BJ (cell line): Measurements from ENCODE around the gene IL1RAPL1. TPM values are rescaled to one million over a fixed set of nuclear protein-coding genes. Genes with fewer than 3 reads are reported as not detected.
A peak's percentile ranks its signal among the peaks of the same experiment; 100 is the strongest.
"Not testable (repeated sequence)": the region's sequence is repeated elsewhere in the genome, so short reads cannot be mapped to it uniquely, and the experiment has no call there.

ENCODE experiments used
- CTCF ChIA-PET: fragments of 350-600 bp; formaldehyde crosslinking; extraction: SDS; loops from one replicate; lab custom pipeline; 2021; ENCODE audit warnings: antibody characterized with exemption, inconsistent platforms; lab: Yijun Ruan, JAX
- POLR2A ChIA-PET: fragments of 300-600 bp; sonication (Branson Sonifier 250); formaldehyde crosslinking; extraction: SDS; loops from one replicate; lab custom pipeline; 2021; ENCODE audit warnings: antibody characterized with exemption; lab: Charles Lee
- DNase-seq: peaks from one replicate; pipeline ENCODE4 v3.0.0-alpha.2; 2011; ENCODE audit warnings: low read depth
- H3K27me3 ChIP-seq: 2 replicates; pipeline ENCODE4 v1.6.0; 2011; ENCODE audit warnings: low read length; ENCODE audit not compliant: control insufficient read depth, insufficient read depth
- H3K36me3 ChIP-seq: 2 replicates; pipeline ENCODE4 v1.5.1; 2011; ENCODE audit warnings: low read length; ENCODE audit not compliant: control insufficient read depth, insufficient read depth
- H3K4me3 ChIP-seq: 2 replicates; pipeline ENCODE4 v1.5.1; 2011; ENCODE audit warnings: low read depth, mild to moderate bottlenecking, control low read depth, low read length
- CTCF ChIP-seq: IDR thresholded peaks from 2 replicates; pipeline ENCODE4 v1.5.1; 2011; ENCODE audit warnings: low read depth, mild to moderate bottlenecking, control low read depth, inconsistent platforms, low read length, moderate library complexity; ENCODE audit not compliant: insufficient read depth
- polyA plus RNA-seq: library from polyadenylated mRNA; depleted of rRNA; stranded (reverse); fragments of >200 nt; gene quantifications from 2 replicates; pipeline ENCODE4 v1.2.3, GENCODE V29; 2011

IL1RAPL1 gene
- polyA plus RNA-seq, 1 experiment = 0.02 TPM

GRCh38 chrX:29090811-29091210 lies 503.6 kb downstream of the IL1RAPL1 start:
- ChIA-PET CTCF (no interaction called here), POLR2A (no interaction called here)
- DNase-seq = no peak
- H3K4me3 ChIP-seq = no peak overlapping the region
- no peaks in the 10 kb centered on the region for H3K27me3 ChIP-seq
- H3K36me3 ChIP-seq = no peaks in the 10 kb centered on the region
- TF ChIP-seq CTCF = peak; percentile 11; the same call in 1 of the 2 replicates

- no peak for TF ChIP-seq CTCF
- CTCF ChIA-PET = no interaction called here
- POLR2A ChIA-PET = no interaction called here
- H3K27me3 ChIP-seq = no peaks in the 10 kb centered on the region
- H3K36me3 ChIP-seq = no peaks in the 10 kb centered on the region
- no peak for DNase-seq
- H3K4me3 ChIP-seq = no peak overlapping the region
Measured at GRCh38 chrX:29107231-29107630, 520.0 kb downstream of the IL1RAPL1 start.

GRCh38 chrX:29110041-29110440 lies 522.8 kb downstream of the IL1RAPL1 start:
- H3K4me3 ChIP-seq = no peak overlapping the region
- TF ChIP-seq CTCF = no peak
- no peaks in the 10 kb centered on the region for H3K36me3 ChIP-seq
- ChIA-PET CTCF (no interaction called here), POLR2A (no interaction called here)
- H3K27me3 ChIP-seq = no peaks in the 10 kb centered on the region
- DNase-seq = no peak

- no peak for DNase-seq
- H3K36me3 ChIP-seq = no peaks in the 10 kb centered on the region
- ChIA-PET CTCF (no interaction called here), POLR2A (no interaction called here)
- TF ChIP-seq CTCF = no peak
- H3K27me3 ChIP-seq = no peaks in the 10 kb centered on the region
- no peak overlapping the region for H3K4me3 ChIP-seq
Measured at GRCh38 chrX:29113221-29113620, 526.0 kb downstream of the IL1RAPL1 start.

- DNase-seq, H3K27me3 ChIP-seq, POLR2A ChIA-PET, H3K4me3 ChIP-seq, CTCF ChIA-PET, H3K36me3 ChIP-seq: not testable (repeated sequence)
Measured at GRCh38 chrX:29122817-29123216, 535.6 kb downstream of the IL1RAPL1 start.

GRCh38 chrX:29130905-29131304 lies 543.7 kb downstream of the IL1RAPL1 start:
- POLR2A ChIA-PET = no interaction called here

More at GRCh38 chrX:29130905-29131304, 543.7 kb downstream of the IL1RAPL1 start:
- CTCF ChIA-PET = no interaction called here
- no peaks in the 10 kb centered on the region for H3K27me3 ChIP-seq
- TF ChIP-seq CTCF = no peak
- no peaks in the 10 kb centered on the region for H3K36me3 ChIP-seq
- no peak overlapping the region for H3K4me3 ChIP-seq
- DNase-seq = no peak
